ES-I3 (cell line): ENCODE results near the gene PRM2.

ENCODE experiments used
- H3K36me3 ChIP-seq: 2 replicates; pipeline ENCODE4 v1.6.1; 2013; ENCODE audit warnings: mild to moderate bottlenecking, low read length, control low read depth, moderate library complexity; ENCODE audit not compliant: insufficient read depth
- H3K4me1 ChIP-seq: 2 replicates; pipeline ENCODE4 v1.6.1; 2013; ENCODE audit warnings: mild to moderate bottlenecking, control low read depth, low read length; ENCODE audit not compliant: insufficient read depth
- H3K9ac ChIP-seq: 2 replicates; pipeline ENCODE4 v1.6.1; 2013; ENCODE audit warnings: low read depth, mild to moderate bottlenecking, low read length, moderate library complexity
- H3K9me3 ChIP-seq: 2 replicates; pipeline ENCODE4 v1.6.1; 2013; ENCODE audit warnings: mild to moderate bottlenecking, low read length, moderate library complexity; ENCODE audit not compliant: control insufficient read depth, insufficient read depth

PRM2 gene

DNA sequence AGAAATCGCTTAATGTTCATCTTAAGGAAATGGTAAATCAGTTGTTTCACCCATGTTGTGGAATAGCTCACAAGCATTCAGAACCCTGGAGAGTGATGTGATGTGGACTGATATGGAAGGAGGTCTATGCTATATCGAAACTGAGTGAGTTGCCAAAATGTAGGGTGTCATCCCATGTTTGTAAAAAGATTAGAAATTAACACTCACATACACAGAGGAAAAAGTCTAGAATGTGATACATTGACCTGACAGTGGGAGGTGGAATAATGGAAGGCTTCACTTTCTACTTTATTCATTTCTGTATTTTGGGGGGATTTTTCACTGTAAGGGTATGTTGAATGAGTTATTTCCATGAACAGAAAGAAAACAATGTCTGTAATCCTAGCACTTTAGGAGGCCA is 9.6 kb upstream of the PRM2 start:
- Histone ChIP-seq H3K9me3 (no peaks in the 10 kb centered on the region), H3K4me1 (peaks cover 6% of the 10 kb centered on the region; the same call in 1 of the 2 replicates), H3K9ac (no peak overlapping the region), H3K36me3 (no peaks in the 10 kb centered on the region)

DNA sequence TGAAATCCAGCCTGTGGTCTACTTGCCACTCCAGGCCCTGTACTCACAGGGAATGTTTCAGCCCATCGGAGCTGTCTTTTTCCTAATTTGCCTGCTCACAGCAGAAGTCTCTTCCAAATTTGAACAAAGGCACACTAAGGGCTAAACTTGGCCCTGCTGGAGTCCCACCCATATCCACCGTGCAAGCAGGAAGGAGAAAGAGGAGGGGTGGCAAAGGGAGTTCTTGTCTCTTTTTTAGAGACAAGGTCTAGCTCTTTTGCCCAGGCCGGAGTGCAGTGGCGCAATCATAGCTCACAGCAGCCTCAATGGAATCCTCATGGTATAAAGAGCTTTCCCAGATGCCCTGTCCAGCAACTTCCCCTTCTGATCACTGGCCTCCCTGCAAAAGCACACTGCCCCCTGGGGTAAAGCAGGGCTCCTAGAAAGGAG is 7.6 kb upstream of the PRM2 start:
- no peaks in the 10 kb centered on the region for H3K9me3 ChIP-seq
- H3K9ac ChIP-seq = no peak overlapping the region
- peaks cover 3% of the 10 kb centered on the region; the same call in 1 of the 2 replicates for H3K4me1 ChIP-seq
- H3K36me3 ChIP-seq = no peaks in the 10 kb centered on the region

DNA sequence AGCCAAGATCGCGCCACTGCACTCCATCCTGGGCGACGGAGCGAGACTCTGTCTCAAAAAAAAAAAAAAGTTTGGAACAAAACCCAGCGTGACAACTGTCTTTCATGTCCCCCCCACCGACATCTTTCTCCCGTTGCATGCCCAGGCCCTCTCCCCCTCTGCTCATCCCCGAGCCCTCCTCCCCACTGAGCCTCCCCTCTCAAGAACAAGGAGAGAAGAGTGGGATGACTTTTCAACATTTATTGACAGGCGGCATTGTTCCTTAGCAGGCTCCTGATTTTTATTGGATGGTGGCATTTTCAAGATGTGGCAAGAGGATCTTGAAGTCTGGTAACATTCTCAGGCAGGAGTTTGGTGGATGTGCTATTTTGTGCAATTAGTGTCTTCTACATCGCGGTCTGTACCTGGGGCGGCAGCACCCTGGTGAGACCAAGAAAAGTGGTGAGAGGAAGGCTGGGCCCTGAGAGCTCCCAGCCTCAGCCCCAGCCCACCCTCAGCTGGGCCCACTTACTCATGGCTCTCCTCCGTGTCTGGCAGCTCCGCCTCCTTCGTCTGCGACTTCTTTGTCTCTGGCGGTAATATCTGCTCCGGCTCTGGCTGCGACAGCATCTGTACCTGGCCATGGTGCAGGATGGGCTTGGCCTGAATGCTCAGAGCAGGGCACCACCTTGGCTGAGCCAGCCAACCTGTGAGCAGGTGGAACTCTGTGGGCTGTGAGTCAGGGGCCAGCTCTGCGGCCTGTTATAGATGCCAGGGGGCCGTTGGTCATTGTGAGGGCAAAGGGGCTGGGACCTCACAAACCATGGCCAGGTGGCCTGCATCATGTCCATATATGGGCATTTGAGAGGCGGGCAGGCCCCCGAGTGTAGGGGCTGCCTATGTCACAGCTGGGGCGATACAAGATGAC is 4.6 kb upstream of the PRM2 start, which contains the start of gene PRM1:
PRM1 (minus strand) TSS at position 715 of the 907 bp plus-strand sequence; CDS start at position 623, 92 bp downstream.
- no peak within 1 kb of the TSS for H3K9ac ChIP-seq

DNA sequence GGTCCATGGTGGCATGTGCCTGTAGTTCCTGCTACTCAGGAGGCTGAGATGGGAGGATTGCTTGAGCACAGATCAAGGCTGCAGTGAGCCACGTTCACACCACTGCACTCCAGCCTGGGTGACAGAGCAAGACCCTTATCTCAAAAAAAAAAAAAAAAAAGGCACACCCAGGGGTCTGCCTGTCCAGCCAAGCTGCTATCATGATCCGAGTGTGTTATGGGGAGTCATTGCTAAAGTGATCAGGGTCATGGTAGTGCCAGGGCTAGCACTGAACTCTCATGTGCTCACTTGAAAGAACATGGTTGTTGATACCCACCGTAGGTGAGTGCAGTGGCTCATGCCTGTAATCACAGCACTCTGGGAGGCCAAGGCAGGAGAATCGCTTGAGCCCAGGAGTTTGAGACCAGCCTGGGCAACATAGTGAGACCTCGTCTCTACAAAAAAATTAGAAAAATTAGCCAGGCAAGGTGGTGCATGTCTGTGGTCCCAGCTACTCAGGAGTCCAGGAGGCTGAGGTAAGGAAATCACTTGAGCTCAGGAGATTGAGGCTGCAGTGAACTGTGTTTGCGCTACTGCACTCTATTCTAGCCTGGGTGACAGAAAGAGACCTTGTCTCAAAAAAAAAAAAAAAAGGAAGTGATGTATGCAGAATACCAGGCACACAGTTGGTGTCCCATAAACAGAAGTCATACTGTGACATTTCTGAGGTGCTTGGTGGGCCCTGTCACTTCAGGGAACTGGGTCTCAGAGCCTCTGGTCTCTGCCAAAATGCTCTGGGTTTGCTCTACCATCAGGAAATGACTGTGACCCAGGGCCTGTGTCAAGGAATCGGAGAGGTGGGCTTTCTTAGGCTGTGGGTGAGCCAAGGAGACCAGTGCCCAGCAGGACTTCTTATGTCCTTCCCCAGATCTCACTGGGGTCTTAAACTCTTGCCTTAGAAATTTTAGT is 2.7 kb upstream of the PRM2 start:
- no peak overlapping the region for H3K9ac ChIP-seq
- H3K36me3 ChIP-seq = no peaks in the 10 kb centered on the region
- peaks cover 5% of the 10 kb centered on the region; the same call in 1 of the 2 replicates for H3K4me1 ChIP-seq
- H3K9me3 ChIP-seq = no peaks in the 10 kb centered on the region

More for the DNA sequence above, 4.6 kb upstream of the PRM2 start, which contains the start of gene PRM1:
- Histone ChIP-seq H3K9me3 (no peaks in the 10 kb centered on the region), H3K4me1 (peaks cover 3% of the 10 kb centered on the region; the same call in 1 of the 2 replicates), H3K36me3 (no peaks in the 10 kb centered on the region)

DNA sequence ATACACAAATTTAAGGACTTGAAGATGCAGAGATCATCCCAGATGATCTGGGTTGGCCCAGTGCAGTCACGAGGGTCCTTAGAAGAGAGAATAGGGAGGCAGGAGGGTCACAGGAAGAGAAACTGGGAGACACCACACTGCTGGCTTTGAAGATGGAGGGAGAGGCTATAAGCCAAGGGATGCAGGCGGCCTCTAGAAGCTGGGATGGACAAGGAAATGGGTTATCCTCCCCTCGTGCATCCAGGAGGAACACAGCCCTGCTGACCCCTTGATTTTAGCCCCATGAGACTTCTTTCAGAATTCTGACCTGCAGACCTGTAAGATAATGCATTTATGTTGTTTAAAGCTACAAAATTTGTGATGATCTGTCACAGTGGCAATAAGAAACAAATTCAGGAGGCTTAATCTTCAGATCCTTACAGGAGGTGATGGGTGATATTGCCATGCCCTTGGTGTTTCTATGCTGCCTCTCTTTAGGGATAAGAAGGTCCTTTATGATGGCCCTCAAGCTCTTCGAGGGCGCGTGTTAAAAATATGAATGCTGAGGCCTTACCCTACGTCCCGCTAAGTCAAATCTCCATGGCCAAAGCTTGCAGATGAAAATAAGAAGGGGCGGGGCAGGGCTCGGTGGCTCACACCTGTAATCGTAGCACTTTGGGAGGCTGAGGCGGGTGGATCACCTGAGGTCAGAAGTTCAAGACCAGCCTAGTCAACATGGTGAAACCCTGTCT is 1.5 kb upstream of the PRM2 start:
- Histone ChIP-seq H3K9me3 (no peaks in the 10 kb centered on the region), H3K9ac (no peak overlapping the region), H3K4me1 (peaks cover 8% of the 10 kb centered on the region; the same call in 1 of the 2 replicates), H3K36me3 (no peaks in the 10 kb centered on the region)

DNA sequence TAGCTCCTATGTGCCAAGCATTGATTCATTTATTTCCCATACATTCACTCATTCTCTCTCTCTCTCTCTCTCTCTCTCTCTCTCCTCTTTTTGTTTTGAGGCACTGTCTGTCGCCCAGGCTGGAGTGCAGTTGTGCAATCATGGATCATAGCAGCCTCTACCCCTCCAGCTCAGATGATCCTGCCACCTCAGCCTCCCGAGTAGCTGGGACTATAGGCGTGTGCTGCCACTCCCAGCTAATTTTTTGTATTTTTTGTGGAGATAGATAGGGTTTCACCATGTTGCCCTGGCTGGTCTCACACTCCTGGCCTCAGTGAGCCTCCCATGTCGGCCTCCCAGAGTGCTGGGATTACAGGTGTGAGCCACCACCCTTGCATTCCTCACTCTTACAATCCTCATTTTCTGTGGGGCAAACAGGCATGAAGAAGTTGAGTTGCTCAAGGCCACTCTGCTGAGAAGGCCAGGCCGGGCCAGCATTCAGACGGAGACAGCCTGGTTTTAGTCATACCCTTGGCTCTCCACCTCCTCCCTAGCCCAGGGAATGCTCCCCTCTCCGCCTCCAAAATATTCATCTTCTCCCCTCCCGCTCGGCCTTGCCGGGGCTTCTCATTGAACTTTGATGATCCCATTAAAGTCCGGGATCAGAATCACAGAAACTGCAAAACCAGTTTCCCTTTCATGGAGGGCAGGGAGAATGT is 765 bp upstream of the PRM2 start:
- Histone ChIP-seq H3K9me3 (no peaks in the 10 kb centered on the region), H3K4me1 (peaks cover 8% of the 10 kb centered on the region; the same call in 1 of the 2 replicates), H3K36me3 (no peaks in the 10 kb centered on the region), H3K9ac (no peak overlapping the region)

DNA sequence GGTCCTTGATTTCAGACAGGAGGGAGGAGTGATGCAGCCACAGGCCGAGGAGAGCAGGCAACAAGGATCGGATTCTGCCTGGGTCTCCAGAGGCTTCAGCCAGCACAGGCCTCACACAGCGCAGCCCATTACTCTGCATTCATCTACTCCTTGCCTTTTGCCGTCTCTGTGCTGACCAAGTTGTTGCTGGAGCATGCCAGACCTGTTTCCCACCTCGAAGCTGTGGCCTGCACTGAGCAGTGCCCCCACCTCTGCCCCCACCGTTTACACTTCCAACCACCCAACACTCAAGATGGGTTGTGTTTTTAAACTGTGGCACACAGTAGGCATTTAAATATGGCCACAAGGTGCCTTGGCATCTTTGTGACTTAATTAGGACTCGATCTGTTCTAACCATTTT is 1.3 kb downstream of the PRM2 start:
- H3K9ac ChIP-seq = no peak overlapping the region
- no peaks in the 10 kb centered on the region for H3K9me3 ChIP-seq
- H3K4me1 ChIP-seq = peaks cover 8% of the 10 kb centered on the region; the same call in 1 of the 2 replicates
- H3K36me3 ChIP-seq = no peaks in the 10 kb centered on the region

DNA sequence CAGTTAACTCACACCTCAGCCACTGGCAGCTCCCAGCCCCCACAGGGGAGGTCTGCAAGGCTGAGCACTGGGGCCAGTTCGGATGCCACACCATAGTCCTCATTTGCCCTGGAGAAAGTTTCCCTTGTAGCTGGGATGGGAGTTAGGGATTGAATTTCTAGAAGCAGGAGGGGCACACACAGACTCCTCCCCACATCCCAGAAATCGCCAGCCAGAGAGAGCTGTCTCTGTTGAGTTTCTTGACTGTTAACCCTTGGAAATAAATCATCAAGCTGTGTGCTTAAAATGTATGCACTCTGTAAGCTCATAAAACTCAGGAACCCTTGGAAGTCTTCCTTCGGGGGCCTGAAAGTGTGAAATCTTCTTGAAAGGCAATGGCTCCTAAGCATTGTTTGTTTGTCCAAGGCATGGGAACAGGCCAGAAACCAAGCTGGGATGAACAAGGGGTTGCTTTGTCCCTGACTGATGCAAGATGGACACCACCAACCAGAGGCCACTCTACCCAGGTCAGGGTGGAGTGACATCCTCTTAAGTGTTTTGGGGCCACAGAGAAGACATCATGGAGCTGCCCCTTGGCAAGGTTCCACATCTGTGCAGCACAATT is 2.5 kb downstream of the PRM2 start:
- H3K36me3 ChIP-seq = no peaks in the 10 kb centered on the region
- H3K9me3 ChIP-seq = no peaks in the 10 kb centered on the region
- peaks cover 8% of the 10 kb centered on the region; the same call in 1 of the 2 replicates for H3K4me1 ChIP-seq
- H3K9ac ChIP-seq = no peak overlapping the region

DNA sequence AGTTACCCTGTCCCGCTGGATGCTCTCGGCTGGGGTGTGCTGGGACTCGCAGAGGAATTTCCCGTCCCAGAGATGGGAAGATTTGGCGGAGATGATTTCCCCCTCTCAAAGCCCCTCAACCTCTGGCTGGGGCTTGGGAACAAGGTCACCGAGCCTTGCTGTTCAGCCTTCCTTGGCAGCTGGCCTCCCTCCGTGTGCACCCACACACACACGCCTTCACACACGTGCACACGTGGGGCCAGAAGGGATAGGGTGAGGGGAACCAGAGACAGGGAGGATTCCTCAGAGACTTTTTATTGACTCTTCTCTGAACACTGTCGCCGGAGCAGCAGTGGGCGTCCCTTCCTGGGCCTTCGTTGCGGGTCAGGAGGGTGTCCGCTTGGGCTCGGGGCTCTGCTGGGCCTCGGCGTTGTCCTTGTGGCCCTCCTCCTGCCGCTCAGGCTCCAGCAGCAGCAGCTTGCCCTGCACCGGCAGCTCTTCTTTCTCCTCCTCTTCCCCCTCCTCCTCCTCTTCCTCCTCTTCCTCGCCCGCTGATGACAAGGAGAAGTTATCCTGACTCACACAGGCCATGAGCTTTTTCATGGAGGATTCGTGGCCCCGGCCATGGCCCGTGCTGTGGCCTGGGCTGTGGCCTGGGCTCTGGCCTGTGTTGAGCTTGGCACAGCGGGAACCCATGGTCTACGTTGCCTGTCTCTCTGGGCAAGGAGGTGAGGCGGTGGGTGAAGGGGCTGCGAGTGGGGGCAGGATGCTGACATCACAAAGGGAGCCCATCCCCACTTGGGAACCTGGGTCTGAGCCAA is 3.2 kb downstream of the PRM2 start, which contains the start of gene PRM3:
PRM3 (minus strand) TSS at position 709 of the 800 bp plus-strand sequence; CDS start at position 675, 34 bp downstream.
- no peaks in the 10 kb centered on the region for H3K9me3 ChIP-seq
- peaks cover 8% of the 10 kb centered on the region; the same call in 1 of the 2 replicates for H3K4me1 ChIP-seq
- no peaks in the 10 kb centered on the region for H3K36me3 ChIP-seq
- no peak within 1 kb of the TSS for H3K9ac ChIP-seq

DNA sequence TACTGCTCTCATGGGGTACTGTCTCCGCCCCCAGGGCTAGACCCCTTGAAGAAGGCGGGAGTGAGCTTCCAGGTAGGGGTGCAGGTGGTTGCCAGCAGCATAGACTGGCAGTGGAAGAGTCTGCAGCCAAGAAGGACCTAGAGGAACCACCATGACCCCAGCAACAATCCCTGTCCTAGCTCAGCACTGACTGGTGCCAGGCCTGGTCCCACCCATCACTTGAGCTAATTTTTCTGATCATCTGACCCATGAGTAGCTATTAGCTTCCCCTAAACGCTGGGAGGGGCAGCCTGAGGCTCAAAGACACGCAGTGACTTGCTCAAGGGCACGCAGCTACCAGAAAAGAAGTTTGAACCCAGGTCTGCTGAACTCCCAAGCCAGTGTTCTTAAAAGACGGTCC is 3.8 kb downstream of the PRM2 start:
- Histone ChIP-seq H3K9me3 (no peaks in the 10 kb centered on the region), H3K36me3 (no peaks in the 10 kb centered on the region), H3K9ac (no peak overlapping the region), H3K4me1 (peaks cover 8% of the 10 kb centered on the region; the same call in 1 of the 2 replicates)

DNA sequence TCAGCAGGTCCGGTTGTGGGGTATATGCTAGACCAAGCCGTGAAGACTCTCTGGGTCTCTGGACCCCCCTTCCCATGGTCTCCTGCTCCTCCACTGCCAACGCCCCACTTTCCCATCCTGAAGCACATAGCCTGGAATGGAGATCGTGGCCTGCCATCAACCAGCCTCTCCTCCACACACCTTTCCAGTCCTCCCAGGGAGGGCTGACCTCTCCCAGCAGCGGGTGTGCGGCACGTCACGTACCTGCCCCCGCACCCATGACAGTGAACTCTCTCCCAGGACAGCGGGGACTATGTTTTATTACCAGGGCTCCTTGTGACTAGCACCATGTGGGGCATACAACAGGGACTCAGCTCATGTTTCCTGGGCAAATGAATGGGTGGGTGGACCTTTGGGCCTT is 4.7 kb downstream of the PRM2 start:
- no peaks in the 10 kb centered on the region for H3K9me3 ChIP-seq
- no peaks in the 10 kb centered on the region for H3K36me3 ChIP-seq
- H3K4me1 ChIP-seq = peaks cover 8% of the 10 kb centered on the region; the same call in 1 of the 2 replicates
- no peak overlapping the region for H3K9ac ChIP-seq

DNA sequence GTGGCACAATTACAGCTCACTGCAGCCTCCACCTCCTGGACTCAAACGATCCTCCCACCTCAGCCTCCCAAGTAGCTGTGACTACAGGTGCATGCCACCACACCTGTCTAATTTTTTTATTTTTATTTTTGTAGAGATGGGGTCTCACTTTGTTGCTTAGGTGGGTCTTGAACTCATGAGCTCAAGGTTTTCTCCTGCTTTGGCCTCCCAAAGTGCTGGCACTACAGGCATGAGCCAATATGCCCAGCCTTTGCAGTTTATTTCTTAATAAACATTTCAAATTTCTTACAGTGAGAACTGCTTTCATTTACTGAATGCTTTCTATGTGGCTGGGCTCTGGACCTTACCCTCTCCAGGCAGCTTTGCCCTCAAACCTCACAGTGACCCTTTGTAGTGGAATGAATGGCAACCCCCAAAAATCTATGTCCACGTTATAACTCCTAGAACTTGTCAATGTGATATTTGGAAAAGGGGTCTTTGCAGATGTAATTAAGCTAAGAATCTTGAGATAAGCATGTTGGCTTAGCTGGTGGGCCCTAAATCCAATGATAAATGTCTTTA is 5.6 kb downstream of the PRM2 start:
- no peak overlapping the region for H3K9ac ChIP-seq
- H3K36me3 ChIP-seq = no peaks in the 10 kb centered on the region
- H3K4me1 ChIP-seq = peaks cover 8% of the 10 kb centered on the region; the same call in 1 of the 2 replicates
- H3K9me3 ChIP-seq = no peaks in the 10 kb centered on the region
